Measurements from ENCODE around the gene MTMR2. TPM values are rescaled to one million over a fixed set of nuclear protein-coding genes. Genes with fewer than 3 reads are reported as not detected.

MTMR2 gene
- polyA plus RNA-seq, 1 donor from 2014 or later, result 30.9 TPM

GRCh38 chr11:95910638-95911368 lies 13.1 kb downstream of the MTMR2 start:
- no peak overlapping the region for H3K4me2 ChIP-seq (ENCODE audit: low read length)
- no peaks in the 10 kb centered on the region for H3K27me3 ChIP-seq (ENCODE audit: insufficient read depth, low read depth, low read length)
- H2AFZ ChIP-seq (ENCODE audit: low read depth, low read length), result no peak overlapping the region
- H3F3A ChIP-seq (ENCODE audit: insufficient read depth, low read length, poor library complexity, severe bottlenecking), result no peaks in the 10 kb centered on the region
- no peak overlapping the region for H3K4me3 ChIP-seq (ENCODE audit: low read length)
- H3K9me3 ChIP-seq (ENCODE audit: low read length), result no peaks in the 10 kb centered on the region
- no peaks in the 10 kb centered on the region for H4K20me1 ChIP-seq (ENCODE audit: insufficient read depth)
- no peak overlapping the region for H3K27ac ChIP-seq (ENCODE audit: low read length)
- peaks cover 11% of the 10 kb centered on the region for H3K79me2 ChIP-seq (replicated peaks; ENCODE audit: insufficient read depth, low read length)
- H3K36me3 ChIP-seq (ENCODE audit: insufficient read depth, low read length), result no peaks in the 10 kb centered on the region
- no peak overlapping the region for H3K9ac ChIP-seq (ENCODE audit: low read length)
- TF ChIP-seq REST (IDR thresholded peaks at IDR 0.05; ENCODE audit: borderline replicate concordance), result no peak
- no peak for TF ChIP-seq POLR2AphosphoS5 (IDR thresholded peaks at IDR 0.05)
- no peak for TF ChIP-seq EP300 (conservative IDR thresholded peaks at IDR 0.05; ENCODE audit: poor library complexity, severe bottlenecking)
- TF ChIP-seq CTCF (IDR thresholded peaks at IDR 0.05; ENCODE audit: poor library complexity, severe bottlenecking), result no peak
- no peak for TF ChIP-seq TAF1 (IDR thresholded peaks at IDR 0.05; ENCODE audit: low read depth)
- no peak for TF ChIP-seq RAD21 (conservative IDR thresholded peaks at IDR 0.05)
- no peak for TF ChIP-seq MXI1 (conservative IDR thresholded peaks at IDR 0.05; ENCODE audit: poor library complexity, severe bottlenecking)
- no peak for TF ChIP-seq SMC3 (conservative IDR thresholded peaks at IDR 0.05; ENCODE audit: poor library complexity)
- no peak for TF ChIP-seq EZH2 (IDR thresholded peaks at IDR 0.05; ENCODE audit: borderline replicate concordance, insufficient read depth, low read length, poor library complexity, severe bottlenecking)
- no peaks in the 10 kb centered on the region for H3K9me2 ChIP-seq (ENCODE audit: insufficient read depth, low read length)

- Histone ChIP-seq H3K79me2 (replicated peaks; ENCODE audit: insufficient read depth, low read length) (peaks cover 14% of the 10 kb centered on the region), H4K20me1 (ENCODE audit: insufficient read depth) (no peaks in the 10 kb centered on the region), H3K36me3 (ENCODE audit: insufficient read depth, low read length) (no peaks in the 10 kb centered on the region), H3K27ac (ENCODE audit: low read length) (no peak overlapping the region), H2AFZ (ENCODE audit: low read depth, low read length) (no peak overlapping the region), H3K4me2 (ENCODE audit: low read length) (no peak overlapping the region), H3K4me3 (ENCODE audit: low read length) (no peak overlapping the region), H3K9me2 (ENCODE audit: insufficient read depth, low read length) (no peaks in the 10 kb centered on the region), H3K9me3 (ENCODE audit: low read length) (no peaks in the 10 kb centered on the region), H3K9ac (ENCODE audit: low read length) (no peak overlapping the region), H3F3A (ENCODE audit: insufficient read depth, low read length, poor library complexity, severe bottlenecking) (no peaks in the 10 kb centered on the region), H3K27me3 (ENCODE audit: insufficient read depth, low read depth, low read length) (no peaks in the 10 kb centered on the region)
- no peak for TF ChIP-seq CTCF (IDR thresholded peaks at IDR 0.05; ENCODE audit: poor library complexity, severe bottlenecking)
- no peak for TF ChIP-seq RAD21 (conservative IDR thresholded peaks at IDR 0.05)
- TF ChIP-seq EZH2 (IDR thresholded peaks at IDR 0.05; ENCODE audit: borderline replicate concordance, insufficient read depth, low read length, poor library complexity, severe bottlenecking), result no peak
Measured at GRCh38 chr11:95908826-95909225, 15.1 kb downstream of the MTMR2 start.
